Smooth muscle cell (in vitro differentiated cells): ENCODE results near the gene MUC7. TPM values are rescaled to one million over a fixed set of nuclear protein-coding genes. Genes with fewer than 3 reads are reported as not detected.

Experiments used
- DNase-seq: peaks from one replicate; lab custom pipeline; 2025; ENCODE audit not compliant: unreplicated experiment; lab: John Stamatoyannopoulos, UW
- H2AFZ ChIP-seq: fragments of 200-600 bp; sonication (generic); 2 replicates; pipeline ENCODE4 v1.6.0; 2016; ENCODE audit warnings: antibody characterized with exemption, low read depth, mild to moderate bottlenecking
- H3F3A ChIP-seq: fragments of 200-600 bp; sonication (generic); 2 replicates; pipeline ENCODE4 v1.6.0; 2017; ENCODE audit warnings: antibody characterized with exemption, low read depth
- H3K27ac ChIP-seq: fragments of 200-600 bp; sonication (generic); 2 replicates; pipeline ENCODE4 v1.5.1; 2016; ENCODE audit warnings: low read depth, mild to moderate bottlenecking
- H3K27me3 ChIP-seq: fragments of 200-600 bp; sonication (generic); 2 replicates; pipeline ENCODE4 v1.6.1; 2016; ENCODE audit warnings: low read depth, mild to moderate bottlenecking
- H3K36me3 ChIP-seq: fragments of 200-600 bp; sonication (generic); 2 replicates; pipeline ENCODE4 v1.5.1; 2016; ENCODE audit warnings: low read depth
- H3K4me1 ChIP-seq: fragments of 200-600 bp; sonication (generic); 2 replicates; pipeline ENCODE4 v1.5.1; 2016; ENCODE audit warnings: low read depth
- H3K4me2 ChIP-seq: fragments of 200-600 bp; sonication (generic); 2 replicates; pipeline ENCODE4 v1.6.0; 2016; ENCODE audit warnings: mild to moderate bottlenecking
- H3K4me3 ChIP-seq: fragments of 200-600 bp; sonication (generic); 2 replicates; pipeline ENCODE4 v1.5.1; 2016; ENCODE audit warnings: mild to moderate bottlenecking
- H3K79me2 ChIP-seq: fragments of 200-600 bp; sonication (generic); 2 replicates; pipeline ENCODE4 v1.6.0; 2016; ENCODE audit warnings: low read depth, mild to moderate bottlenecking
- H3K9ac ChIP-seq: fragments of 200-600 bp; sonication (generic); 2 replicates; pipeline ENCODE4 v1.6.0; 2016; ENCODE audit warnings: low read depth
- H3K9me3 ChIP-seq: fragments of 200-600 bp; sonication (generic); replicated peaks from 2 replicates; pipeline ENCODE4 v1.5.1; 2016; ENCODE audit warnings: low read depth
- H4K20me1 ChIP-seq: fragments of 200-600 bp; sonication (generic); 2 replicates; pipeline ENCODE4 v1.6.0; 2016; ENCODE audit warnings: low read depth
- WGBS: methylation state at CpG from one replicate; pipeline ENCODE4 v1.1.7; 2016; ENCODE audit warnings: low lambda C conversion rate; 5-methylcytosine and 5-hydroxymethylcytosine counted together
- polyA plus RNA-seq: library from polyadenylated mRNA; unstranded; fragments of >200 nt; fragmentation: Nextera tagmentation; extraction: Ambion mirVana; gene quantifications from 2 replicates; pipeline ENCODE4 v1.2.1, GENCODE V29; 2016
- total RNA-seq: library from RNA; depleted of rRNA; stranded (reverse); fragments of >200 nt; gene quantifications from 2 replicates; pipeline ENCODE4 v1.2.3, GENCODE V29; 2014
- TF ChIP-seq, protein P1 (sequence below): fragments of 200-600 bp; sonication (generic); IDR thresholded peaks from 2 replicates; pipeline ENCODE4 v1.5.1; 2017; ENCODE audit warnings: borderline replicate concordance, mild to moderate bottlenecking, antibody characterized with exemption; ENCODE audit not compliant: insufficient read depth, poor library complexity, severe bottlenecking

The MUC7 gene
- total and polyA plus RNA-seq, 2 experiments from 2014 or later = not detected

DNA sequence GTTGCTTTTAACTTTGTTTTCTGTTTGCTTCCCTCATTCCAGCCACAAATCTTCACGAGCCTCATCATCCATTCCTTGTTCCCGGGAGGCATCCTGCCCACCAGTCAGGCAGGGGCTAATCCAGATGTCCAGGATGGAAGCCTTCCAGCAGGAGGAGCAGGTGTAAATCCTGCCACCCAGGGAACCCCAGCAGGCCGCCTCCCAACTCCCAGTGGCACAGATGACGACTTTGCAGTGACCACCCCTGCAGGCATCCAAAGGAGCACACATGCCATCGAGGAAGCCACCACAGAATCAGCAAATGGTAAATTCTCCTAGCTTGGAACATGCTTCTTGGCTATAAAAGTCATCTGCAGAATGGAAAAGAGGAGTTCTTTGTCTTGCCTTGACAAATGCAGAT, 59.0 kb downstream of the MUC7 start:
- Histone ChIP-seq H3K9ac (no peak overlapping the region), H3K79me2 (no peaks in the 10 kb centered on the region), H3K36me3 (no peaks in the 10 kb centered on the region), H2AFZ (no peak overlapping the region), H3K9me3 (no peaks in the 10 kb centered on the region), H4K20me1 (no peaks in the 10 kb centered on the region), H3K4me2 (no peak overlapping the region), H3K4me3 (no peak overlapping the region), H3F3A (no peaks in the 10 kb centered on the region), H3K27ac (no peak overlapping the region), H3K4me1 (no peaks in the 10 kb centered on the region), H3K27me3 (peaks cover 7% of the 10 kb centered on the region)
- no peak for DNase-seq
- TF ChIP-seq, protein P1, sequence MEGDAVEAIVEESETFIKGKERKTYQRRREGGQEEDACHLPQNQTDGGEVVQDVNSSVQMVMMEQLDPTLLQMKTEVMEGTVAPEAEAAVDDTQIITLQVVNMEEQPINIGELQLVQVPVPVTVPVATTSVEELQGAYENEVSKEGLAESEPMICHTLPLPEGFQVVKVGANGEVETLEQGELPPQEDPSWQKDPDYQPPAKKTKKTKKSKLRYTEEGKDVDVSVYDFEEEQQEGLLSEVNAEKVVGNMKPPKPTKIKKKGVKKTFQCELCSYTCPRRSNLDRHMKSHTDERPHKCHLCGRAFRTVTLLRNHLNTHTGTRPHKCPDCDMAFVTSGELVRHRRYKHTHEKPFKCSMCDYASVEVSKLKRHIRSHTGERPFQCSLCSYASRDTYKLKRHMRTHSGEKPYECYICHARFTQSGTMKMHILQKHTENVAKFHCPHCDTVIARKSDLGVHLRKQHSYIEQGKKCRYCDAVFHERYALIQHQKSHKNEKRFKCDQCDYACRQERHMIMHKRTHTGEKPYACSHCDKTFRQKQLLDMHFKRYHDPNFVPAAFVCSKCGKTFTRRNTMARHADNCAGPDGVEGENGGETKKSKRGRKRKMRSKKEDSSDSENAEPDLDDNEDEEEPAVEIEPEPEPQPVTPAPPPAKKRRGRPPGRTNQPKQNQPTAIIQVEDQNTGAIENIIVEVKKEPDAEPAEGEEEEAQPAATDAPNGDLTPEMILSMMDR = no peak
- WGBS = 74% methylated on average over 5 of the region's 5 CpGs

DNA sequence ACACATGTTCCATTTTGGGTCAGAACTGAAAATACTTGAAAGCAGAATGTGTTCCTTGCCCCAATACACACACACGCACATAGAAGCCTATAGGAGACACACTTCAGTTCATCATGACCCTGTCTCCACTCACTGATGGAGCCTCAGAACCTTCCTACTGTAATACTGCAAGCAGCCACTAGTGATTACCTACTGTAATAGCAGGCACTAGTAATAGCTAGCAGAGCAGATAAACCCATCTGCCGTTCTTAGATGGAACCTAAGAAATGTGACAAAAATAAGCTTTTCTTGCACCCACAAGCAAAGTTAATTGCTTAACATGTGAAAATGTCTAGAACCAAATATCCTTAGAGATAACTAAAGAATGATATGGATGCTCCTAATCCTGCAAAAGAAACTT, 60.0 kb downstream of the MUC7 start:
- H3K27ac ChIP-seq = no peak overlapping the region
- H3K79me2 ChIP-seq = no peaks in the 10 kb centered on the region
- no peak overlapping the region for H3K4me3 ChIP-seq
- no peak overlapping the region for H3K4me2 ChIP-seq
- no peaks in the 10 kb centered on the region for H3K9me3 ChIP-seq
- no peak for DNase-seq
- no peaks in the 10 kb centered on the region for H3K4me1 ChIP-seq
- H3K36me3 ChIP-seq = no peaks in the 10 kb centered on the region
- H3K9ac ChIP-seq = no peak overlapping the region
- no peaks in the 10 kb centered on the region for H4K20me1 ChIP-seq
- no peak overlapping the region for H2AFZ ChIP-seq
- no peaks in the 10 kb centered on the region for H3F3A ChIP-seq
- TF ChIP-seq, protein P1 = no peak
- peaks cover 7% of the 10 kb centered on the region for H3K27me3 ChIP-seq
- WGBS = 60% methylated on average over 2 of the region's 2 CpGs

Other genes with a start within 250 kb of the MUC7 start
- 5.6 and 16.1 TPM in 2 replicates for gene FDCSP, start 246.1 kb upstream of the MUC7 start, total RNA-seq
- 5.1 and 12.5 TPM in 2 replicates for gene FDCSP, start 246.1 kb upstream of the MUC7 start, polyA plus RNA-seq
- not detected in 2 replicates for gene CSN3, start 229.6 kb upstream of the MUC7 start, total RNA-seq
- not detected in 2 replicates for gene CSN3, start 229.6 kb upstream of the MUC7 start, polyA plus RNA-seq
- gene CABS1, start 137.2 kb upstream of the MUC7 start, total RNA-seq = not detected in 2 replicates
- gene CABS1, start 137.2 kb upstream of the MUC7 start, polyA plus RNA-seq = not detected in 2 replicates
- not detected in 2 replicates for gene SMR3A, start 111.4 kb upstream of the MUC7 start, total RNA-seq
- not detected in 2 replicates for gene SMR3A, start 111.4 kb upstream of the MUC7 start, polyA plus RNA-seq
- not detected in 2 replicates for gene SMR3B, start 89.1 kb upstream of the MUC7 start, total RNA-seq
- gene SMR3B, start 89.1 kb upstream of the MUC7 start, polyA plus RNA-seq = not detected in 2 replicates
- not detected in 2 replicates for gene OPRPN, start 74.3 kb upstream of the MUC7 start, total RNA-seq
- not detected in 2 replicates for gene OPRPN, start 74.3 kb upstream of the MUC7 start, polyA plus RNA-seq
- gene AMTN, start 46.4 kb downstream of the MUC7 start, total RNA-seq = not detected in 2 replicates
- gene AMTN, start 46.4 kb downstream of the MUC7 start, polyA plus RNA-seq = 0.61 and 1.4 TPM in 2 replicates
- gene AMBN, start 120.1 kb downstream of the MUC7 start, total RNA-seq = not detected in 2 replicates
- gene AMBN, start 120.1 kb downstream of the MUC7 start, polyA plus RNA-seq = not detected in 2 replicates
- not detected in 2 replicates for gene ENAM, start 156.5 kb downstream of the MUC7 start, total RNA-seq
- not detected in 2 replicates for gene ENAM, start 156.5 kb downstream of the MUC7 start, polyA plus RNA-seq
- not detected in 2 replicates for gene JCHAIN, start 194.3 kb downstream of the MUC7 start, total RNA-seq
- not detected in 2 replicates for gene JCHAIN, start 194.3 kb downstream of the MUC7 start, polyA plus RNA-seq
- 15.2 and 18.8 TPM in 2 replicates for gene UTP3, start 216.3 kb downstream of the MUC7 start, total RNA-seq
- 11.8 and 14.3 TPM in 2 replicates for gene UTP3, start 216.3 kb downstream of the MUC7 start, polyA plus RNA-seq
- 42.8 and 49.2 TPM in 2 replicates for gene RUFY3, start 249.8 kb downstream of the MUC7 start, total RNA-seq
- gene RUFY3, start 249.8 kb downstream of the MUC7 start, polyA plus RNA-seq = 22.2 and 23.6 TPM in 2 replicates